A549 (cell line): ENCODE results near the gene NPNT. TPM values are rescaled to one million over a fixed set of nuclear protein-coding genes. Genes with fewer than 3 reads are reported as not detected.

Experiments
- ATAC-seq, 2 experiments: fragments of 200-7000 bp in 1 of 2; fragments of >200 bp in 1 of 2; cut with Nextera tagmentation in 1 of 2; cut with Tn5 transposase in 1 of 2; 3 replicates each; pipeline versions ENCODE4 v1.8.0 to v1.9.1; 2018 to 2020; ENCODE audit warnings: mild to moderate bottlenecking in 1 of 2, moderate library complexity in 1 of 2
- CTCF ChIA-PET: fragments of 300-600 bp; sonication (Branson Sonifier 250); formaldehyde crosslinking; extraction: SDS; loops from one replicate; lab custom pipeline; 2021; ENCODE audit warnings: antibody characterized with exemption, inconsistent platforms; lab: Yijun Ruan, JAX
- POLR2A ChIA-PET: fragments of 350-600 bp; formaldehyde crosslinking; extraction: SDS; loops from one replicate; lab custom pipeline; 2021; ENCODE audit warnings: antibody characterized with exemption, inconsistent platforms; lab: Yijun Ruan, JAX
- DNase-seq, 2 experiments: peaks; one replicate each; pipeline versions ENCODE4 v3.0.0 to v3.0.0-alpha.2; 2011 to 2016; ENCODE audit warnings: low read depth in 1 of 2, low spot score in 1 of 2
- FAIRE-seq: peaks from 2 replicates; lab custom pipeline; 2011; peaks lifted over from hg19 to GRCh38; lab: Jason Lieb, UNC
- H3K27ac ChIP-seq, 2 experiments: fragments of >200 bp; sonication (Bioruptor Twin); formaldehyde crosslinking; 3 replicates each; pipeline ENCODE4 v1.5.1; 2016 to 2017
- H3K4me1 ChIP-seq: fragments of >200 bp; sonication (Bioruptor Twin); formaldehyde crosslinking; 3 replicates; pipeline ENCODE4 v1.6.1; 2016
- H3K4me2 ChIP-seq: fragments of >200 bp; sonication (Bioruptor Twin); formaldehyde crosslinking; 3 replicates; pipeline ENCODE4 v1.6.1; 2016
- H3K4me3 ChIP-seq: fragments of >200 bp; sonication (Bioruptor Twin); formaldehyde crosslinking; 3 replicates; pipeline ENCODE4 v1.5.1; 2016
- H3K9me3 ChIP-seq: fragments of >200 bp; sonication (Bioruptor Twin); formaldehyde crosslinking; 3 replicates; pipeline ENCODE4 v1.6.1; 2016
- BHLHE40 ChIP-seq: IDR thresholded peaks from 2 replicates; pipeline ENCODE4 v1.6.1; 2012; ENCODE audit warnings: low read depth, low read length, inconsistent platforms
- CHD2 ChIP-seq: fragments of 150-350 bp; IDR thresholded peaks from 2 replicates; pipeline ENCODE4 v1.6.1; 2014; ENCODE audit warnings: low read length; ENCODE audit not compliant: partially characterized antibody
- ESRRA ChIP-seq: fragments of 150-350 bp; IDR thresholded peaks from 2 replicates; pipeline ENCODE4 v1.6.1; 2014; ENCODE audit warnings: mild to moderate bottlenecking, low read length, borderline replicate concordance
- FOSL2 ChIP-seq, 2 experiments: fragments of 450-650 bp in 1 of 2; fragments of >200 bp in 1 of 2; sonication (Bioruptor Twin) in 1 of 2; formaldehyde crosslinking; IDR thresholded peaks; 2 replicates each; pipeline versions ENCODE4 v1.5.0 to v1.6.1; 2016 to 2020; ENCODE audit warnings: mild to moderate bottlenecking in 1 of 2, moderate library complexity in 1 of 2
- HDAC2 ChIP-seq: fragments of 200-600 bp; sonication (generic); IDR thresholded peaks from 2 replicates; pipeline ENCODE4 v1.6.1; 2016
- HES2 ChIP-seq: fragments of >200 bp; sonication (Bioruptor Twin); formaldehyde crosslinking; IDR thresholded peaks from 2 replicates; pipeline ENCODE4 v1.6.1; 2016
- HEYL ChIP-seq: fragments of 250-450 bp; sonication (Bioruptor Pico); IDR thresholded peaks from 2 replicates; pipeline ENCODE4 v1.8.0; 2021; ENCODE audit warnings: mild to moderate bottlenecking, moderate library complexity
- HOXB13 ChIP-seq: fragments of 250-450 bp; sonication (Bioruptor Pico); IDR thresholded peaks from 2 replicates; pipeline ENCODE4 v1.5.0; 2020; ENCODE audit warnings: low read depth, mild to moderate bottlenecking, moderate library complexity
- JUNB ChIP-seq: fragments of >200 bp; sonication (Bioruptor Twin); formaldehyde crosslinking; IDR thresholded peaks from 2 replicates; pipeline ENCODE4 v1.6.1; 2016
- MAZ ChIP-seq: fragments of 150-350 bp; IDR thresholded peaks from 2 replicates; pipeline ENCODE4 v1.6.1; 2014; ENCODE audit warnings: antibody characterized with exemption, low read depth, low read length, borderline replicate concordance
- NPAS2 ChIP-seq: fragments of 250-450 bp; sonication (Bioruptor Pico); IDR thresholded peaks from 2 replicates; pipeline ENCODE4 v1.8.0; 2022; ENCODE audit warnings: mild to moderate bottlenecking, moderate library complexity, borderline replicate concordance
- NR3C1 ChIP-seq: fragments of >200 bp; sonication (Bioruptor Twin); formaldehyde crosslinking; IDR thresholded peaks from 3 replicates; pipeline ENCODE4 v1.6.1; 2017
- PHF8 ChIP-seq: fragments of 200-600 bp; sonication (generic); IDR thresholded peaks from 2 replicates; pipeline ENCODE4 v1.6.1; 2016; ENCODE audit warnings: low read depth, mild to moderate bottlenecking, antibody characterized with exemption, moderate library complexity, borderline replicate concordance
- RFX5 ChIP-seq: fragments of 450-650 bp; IDR thresholded peaks from 2 replicates; pipeline ENCODE4 v1.7.1; 2014; ENCODE audit warnings: antibody characterized with exemption, mild to moderate bottlenecking, moderate library complexity
- ZNF302 ChIP-seq: fragments of 250-450 bp; sonication (Bioruptor Pico); IDR thresholded peaks from 2 replicates; pipeline ENCODE4 v1.9.0; 2021; ENCODE audit warnings: inconsistent platforms, mild to moderate bottlenecking, moderate library complexity
- WGBS: methylation state at CpG from one replicate; pipeline ENCODE4 v1.1.6; 2017; ENCODE audit errors: missing lambda C conversion rate; 5-methylcytosine and 5-hydroxymethylcytosine counted together
- polyA plus RNA-seq, 4 experiments: library from polyadenylated mRNA; depleted of rRNA in 3 of 4; stranded (reverse); fragments of >200 nt; fragmentation: RNase III in 1 of 4; extraction: RNeasy Plus Mini Kit Qiagen cat#74134 plus additional on column Dnase treatment in 1 of 4; gene quantifications; 2 replicates in 3 of 4; 3 replicates in 1 of 4; pipeline ENCODE4 v1.2.3, GENCODE V29; 2011 to 2017
- TF ChIP-seq, protein P1 (sequence below): fragments of >200 bp; sonication (Bioruptor Twin); formaldehyde crosslinking; IDR thresholded peaks from 3 replicates; pipeline ENCODE4 v1.5.1; 2016
- TF ChIP-seq, protein P2 (sequence below): IDR thresholded peaks from 2 replicates; pipeline ENCODE4 v1.6.1; 2012
- TF ChIP-seq, protein P3 (sequence below): IDR thresholded peaks from 2 replicates; pipeline ENCODE4 v1.6.1; 2012; ENCODE audit warnings: low read depth, borderline replicate concordance
- TF ChIP-seq, protein P4 (sequence below): fragments of 150-350 bp; IDR thresholded peaks from 2 replicates; pipeline ENCODE4 v1.6.1; 2014; ENCODE audit warnings: low read depth, mild to moderate bottlenecking, low read length

Gene NPNT
- polyA plus RNA-seq, 2 of the 4 experiments (the other 2 are of a cell fraction) = 0.32 to 0.56 TPM

- DNase-seq (no peak), FAIRE-seq (no peak), ATAC-seq (no peak)
- no peaks in the 10 kb centered on the region for H3K9me3 ChIP-seq
- WGBS = 79% methylated on average over 3 of the region's 3 CpGs
- no peak overlapping the region for H3K27ac ChIP-seq
- H3K4me3 ChIP-seq = no peak overlapping the region
- no peak overlapping the region for H3K4me2 ChIP-seq
- TF ChIP-seq PHF8 = no peak
- POLR2A ChIA-PET = no interaction called here
- no peaks in the 10 kb centered on the region for H3K4me1 ChIP-seq
- CTCF ChIA-PET = no interaction called here
Measured at GRCh38 chr4:105979506-105979905, 84.2 kb downstream of the NPNT start.

- no peaks in the 10 kb centered on the region for H3K9me3 ChIP-seq
- H3K4me2 ChIP-seq = no peak overlapping the region
- FAIRE-seq = no peak
- 45% methylated on average over 2 of the region's 2 CpGs for WGBS
- no peak for DNase-seq
- POLR2A ChIA-PET = no interaction called here
- H3K4me1 ChIP-seq = no peaks in the 10 kb centered on the region
- CTCF ChIA-PET = no interaction called here
- TF ChIP-seq MAZ = no peak
- TF ChIP-seq, protein P1, sequence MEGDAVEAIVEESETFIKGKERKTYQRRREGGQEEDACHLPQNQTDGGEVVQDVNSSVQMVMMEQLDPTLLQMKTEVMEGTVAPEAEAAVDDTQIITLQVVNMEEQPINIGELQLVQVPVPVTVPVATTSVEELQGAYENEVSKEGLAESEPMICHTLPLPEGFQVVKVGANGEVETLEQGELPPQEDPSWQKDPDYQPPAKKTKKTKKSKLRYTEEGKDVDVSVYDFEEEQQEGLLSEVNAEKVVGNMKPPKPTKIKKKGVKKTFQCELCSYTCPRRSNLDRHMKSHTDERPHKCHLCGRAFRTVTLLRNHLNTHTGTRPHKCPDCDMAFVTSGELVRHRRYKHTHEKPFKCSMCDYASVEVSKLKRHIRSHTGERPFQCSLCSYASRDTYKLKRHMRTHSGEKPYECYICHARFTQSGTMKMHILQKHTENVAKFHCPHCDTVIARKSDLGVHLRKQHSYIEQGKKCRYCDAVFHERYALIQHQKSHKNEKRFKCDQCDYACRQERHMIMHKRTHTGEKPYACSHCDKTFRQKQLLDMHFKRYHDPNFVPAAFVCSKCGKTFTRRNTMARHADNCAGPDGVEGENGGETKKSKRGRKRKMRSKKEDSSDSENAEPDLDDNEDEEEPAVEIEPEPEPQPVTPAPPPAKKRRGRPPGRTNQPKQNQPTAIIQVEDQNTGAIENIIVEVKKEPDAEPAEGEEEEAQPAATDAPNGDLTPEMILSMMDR = no peak
- no peak for TF ChIP-seq NPAS2 (CRISPR knock-in tag)
- no peak for TF ChIP-seq ESRRA
- TF ChIP-seq ZNF302 = no peak
- no peak for TF ChIP-seq NR3C1
- TF ChIP-seq JUNB = no peak
- TF ChIP-seq PHF8 = no peak
- no peak overlapping the region for H3K27ac ChIP-seq
- no peak overlapping the region for H3K4me3 ChIP-seq
- ATAC-seq = no peak
Measured at GRCh38 chr4:105988671-105989070, 93.4 kb downstream of the NPNT start.

DNA sequence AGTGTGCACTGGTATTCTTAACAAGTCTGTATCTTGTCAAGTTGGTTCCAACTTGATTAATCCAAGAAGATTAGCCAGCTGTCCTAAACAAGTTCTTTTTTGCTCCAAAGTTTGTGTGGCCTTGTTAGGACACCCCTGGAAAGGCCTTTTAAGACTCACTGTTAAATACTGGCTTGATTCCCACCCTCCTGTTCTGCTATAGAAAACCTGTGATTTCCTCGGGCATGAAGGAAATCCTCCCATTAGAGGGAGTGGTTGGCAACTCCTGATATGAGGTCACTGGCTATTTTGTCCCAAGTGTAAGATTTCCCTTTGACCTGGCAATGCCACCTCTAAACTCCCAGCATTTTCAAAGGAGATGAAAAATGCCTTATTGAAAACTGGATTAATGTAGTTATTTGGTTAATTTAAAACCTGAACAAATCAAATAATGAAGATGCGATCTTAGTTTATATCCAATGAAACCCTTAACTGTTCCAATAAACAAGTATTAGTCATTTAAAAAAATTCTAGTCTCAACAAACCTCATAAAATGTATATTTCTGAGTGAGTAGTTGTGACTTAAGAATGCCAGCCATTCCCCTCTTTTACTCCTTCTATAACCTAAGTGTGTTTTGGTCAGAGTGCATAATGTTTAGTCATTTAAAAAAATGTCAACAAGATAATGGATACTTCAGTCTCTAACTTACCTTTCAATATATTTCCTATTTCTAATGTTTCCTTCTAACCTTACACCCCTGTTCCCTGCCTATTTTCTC lies 94.4 kb downstream of the NPNT start:
- POLR2A ChIA-PET = no interaction called here
- Histone ChIP-seq H3K27ac (no peak overlapping the region), H3K9me3 (no peaks in the 10 kb centered on the region), H3K4me3 (no peak overlapping the region), H3K4me1 (no peaks in the 10 kb centered on the region), H3K4me2 (no peak overlapping the region)
- 43% methylated on average over 2 of the region's 2 CpGs for WGBS
- CTCF ChIA-PET = no interaction called here
- FAIRE-seq = no peak
- no peak for DNase-seq
- TF ChIP-seq HOXB13 (CRISPR knock-in tag) (no peak), MAZ (no peak), FOSL2 (IDR thresholded peaks at IDR 0.05) (no peak), FOSL2 (CRISPR knock-in tag; IDR thresholded peaks at IDR 0.05) (no peak), HES2 (no peak), JUNB (no peak), PHF8 (no peak)
- ATAC-seq = no peak

- WGBS = 74% methylated on average over 2 of the region's 3 CpGs
- Histone ChIP-seq H3K27ac (no peak overlapping the region), H3K9me3 (no peaks in the 10 kb centered on the region), H3K4me1 (no peaks in the 10 kb centered on the region), H3K4me3 (no peak overlapping the region), H3K4me2 (no peak overlapping the region)
- TF ChIP-seq PHF8 (no peak), HDAC2 (no peak), BHLHE40 (no peak), RFX5 (no peak), CHD2 (no peak), MAZ (no peak), HEYL (CRISPR knock-in tag) (no peak)
- TF ChIP-seq, protein P2, sequence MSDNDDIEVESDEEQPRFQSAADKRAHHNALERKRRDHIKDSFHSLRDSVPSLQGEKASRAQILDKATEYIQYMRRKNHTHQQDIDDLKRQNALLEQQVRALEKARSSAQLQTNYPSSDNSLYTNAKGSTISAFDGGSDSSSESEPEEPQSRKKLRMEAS = no peak
- TF ChIP-seq, protein P3, sequence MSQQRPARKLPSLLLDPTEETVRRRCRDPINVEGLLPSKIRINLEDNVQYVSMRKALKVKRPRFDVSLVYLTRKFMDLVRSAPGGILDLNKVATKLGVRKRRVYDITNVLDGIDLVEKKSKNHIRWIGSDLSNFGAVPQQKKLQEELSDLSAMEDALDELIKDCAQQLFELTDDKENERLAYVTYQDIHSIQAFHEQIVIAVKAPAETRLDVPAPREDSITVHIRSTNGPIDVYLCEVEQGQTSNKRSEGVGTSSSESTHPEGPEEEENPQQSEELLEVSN = no peak
- TF ChIP-seq, protein P4, sequence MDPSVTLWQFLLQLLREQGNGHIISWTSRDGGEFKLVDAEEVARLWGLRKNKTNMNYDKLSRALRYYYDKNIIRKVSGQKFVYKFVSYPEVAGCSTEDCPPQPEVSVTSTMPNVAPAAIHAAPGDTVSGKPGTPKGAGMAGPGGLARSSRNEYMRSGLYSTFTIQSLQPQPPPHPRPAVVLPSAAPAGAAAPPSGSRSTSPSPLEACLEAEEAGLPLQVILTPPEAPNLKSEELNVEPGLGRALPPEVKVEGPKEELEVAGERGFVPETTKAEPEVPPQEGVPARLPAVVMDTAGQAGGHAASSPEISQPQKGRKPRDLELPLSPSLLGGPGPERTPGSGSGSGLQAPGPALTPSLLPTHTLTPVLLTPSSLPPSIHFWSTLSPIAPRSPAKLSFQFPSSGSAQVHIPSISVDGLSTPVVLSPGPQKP = no peak
- ChIA-PET CTCF (no interaction called here), POLR2A (no interaction called here)
- no peak; a peak in 1 of 6 replicates for ATAC-seq
- no peak for FAIRE-seq
- DNase-seq = peak in 1 of 2 experiments; percentile 4
Measured at GRCh38 chr4:105990933-105991332, 95.7 kb downstream of the NPNT start.
